CD8-positive, alpha-beta memory T cell (primary cell): Measurements from ENCODE around the gene PRKCZ. TPM values are rescaled to one million over a fixed set of nuclear protein-coding genes. Genes with fewer than 3 reads are reported as not detected.

Experiments
- CTCF ChIA-PET: fragments of 350-600 bp; sonication (Branson Sonifier 250); formaldehyde crosslinking; loops from one replicate; lab custom pipeline; 2021; ENCODE audit warnings: antibody characterized with exemption; lab: Charles Lee
- POLR2A ChIA-PET: fragments of 350-600 bp; sonication (Branson Sonifier 250); formaldehyde crosslinking; loops from one replicate; lab custom pipeline; 2021; ENCODE audit warnings: antibody characterized with exemption; lab: Charles Lee
- DNase-seq, 5 donors: peaks; one replicate each; pipeline versions ENCODE4 v3.0.0 to v3.0.0-alpha.2; 2020 to 2022; ENCODE audit warnings: mixed read lengths in 1 of 5
- H3K27ac ChIP-seq: one replicate; pipeline ENCODE4 v1.7.0; 2013; ENCODE audit warnings: low read depth, mild to moderate bottlenecking, low read length, moderate library complexity
- H3K27me3 ChIP-seq: 2 replicates; pipeline ENCODE4 v1.7.0; 2013; ENCODE audit warnings: low read length, mild to moderate bottlenecking; ENCODE audit not compliant: insufficient read depth, poor library complexity, severe bottlenecking
- H3K36me3 ChIP-seq: 2 replicates; pipeline ENCODE4 v1.7.0; 2013; ENCODE audit warnings: mild to moderate bottlenecking, low read length, moderate library complexity; ENCODE audit not compliant: insufficient read depth
- H3K4me1 ChIP-seq: 2 replicates; pipeline ENCODE4 v1.7.0; 2013; ENCODE audit warnings: mild to moderate bottlenecking, low read length, moderate library complexity; ENCODE audit not compliant: insufficient read depth
- H3K4me3 ChIP-seq: 2 replicates; pipeline ENCODE4 v1.7.0; 2013; ENCODE audit warnings: mild to moderate bottlenecking, low read length
- H3K9me3 ChIP-seq: 2 replicates; pipeline ENCODE4 v1.7.0; 2013; ENCODE audit warnings: mild to moderate bottlenecking, low read length
- H3K27ac Mint-ChIP-seq, 8 donors: one replicate each; pipeline ENCODE4 v1.8.0; 2020 to 2021; ENCODE audit warnings: mixed read lengths in 8 of 8, mild to moderate bottlenecking in 6 of 8, inconsistent platforms in 3 of 8, moderate library complexity in 3 of 8
- H3K27me3 Mint-ChIP-seq, 2 donors: one replicate each; pipeline ENCODE4 v1.8.0; 2020 to 2021; ENCODE audit warnings: mixed read lengths in 2 of 2, mild to moderate bottlenecking in 1 of 2, moderate library complexity in 1 of 2
- H3K36me3 Mint-ChIP-seq, 3 donors: one replicate each; pipeline ENCODE4 v1.8.0; 2020 to 2021; ENCODE audit warnings: mixed read lengths in 3 of 3, inconsistent platforms in 1 of 3, mild to moderate bottlenecking in 1 of 3
- H3K4me1 Mint-ChIP-seq, 3 donors: one replicate each; pipeline ENCODE4 v1.8.0; 2020 to 2021; ENCODE audit warnings: mixed read lengths in 3 of 3, inconsistent platforms in 1 of 3, mild to moderate bottlenecking in 1 of 3
- H3K4me3 Mint-ChIP-seq, 7 donors: one replicate each; pipeline ENCODE4 v1.8.0; 2020 to 2021; ENCODE audit warnings: mixed read lengths in 7 of 7, mild to moderate bottlenecking in 6 of 7, moderate library complexity in 4 of 7, inconsistent platforms in 2 of 7
- H3K9me3 Mint-ChIP-seq, 5 donors: one replicate each; pipeline ENCODE4 v1.8.0; 2020 to 2022; ENCODE audit warnings: mixed read lengths in 5 of 5, mild to moderate bottlenecking in 3 of 5, moderate library complexity in 2 of 5, inconsistent platforms in 1 of 5
- polyA plus RNA-seq: library from polyadenylated mRNA; unstranded; fragments of 300-500 nt; fragmentation: Illumina TruSeq; gene quantifications from one replicate; pipeline ENCODE4 v1.2.3, GENCODE V29; 2021
- total RNA-seq, 2 experiments: library from RNA; stranded (reverse); gene quantifications; one replicate each; pipeline ENCODE4 v1.2.3, GENCODE V29; 2021

The PRKCZ gene
- total and polyA plus RNA-seq, 3 experiments from 2014 or later = 13.8 to 17.4 (median 15.4) TPM

DNA sequence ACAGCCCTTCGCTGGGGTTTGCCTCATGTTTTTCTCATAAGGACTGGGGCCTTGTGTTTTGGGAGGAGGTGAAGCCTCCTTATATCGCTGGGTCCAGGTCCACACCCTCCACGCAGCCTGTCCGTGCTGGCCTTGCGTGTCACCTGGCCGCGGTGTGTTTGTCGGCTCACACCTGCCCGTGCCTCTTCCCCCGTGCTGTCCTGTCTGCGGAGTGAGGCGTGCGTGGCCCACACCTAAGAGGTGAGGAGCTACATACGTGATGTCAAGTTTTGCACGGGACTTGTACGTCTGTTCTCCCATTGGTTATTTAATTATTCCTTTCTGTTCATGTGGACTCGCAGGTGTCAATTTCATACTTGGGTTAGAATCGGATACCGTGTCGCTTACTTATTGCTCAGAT, 30.7 kb downstream of the PRKCZ start:
- H3K4me1 Mint-ChIP-seq = peaks cover 4 to 13% (median 5%) of the 10 kb centered on the region in 3 donors
- no peaks in the 10 kb centered on the region for H3K36me3 ChIP-seq
- POLR2A ChIA-PET = no interaction called here
- H3K36me3 Mint-ChIP-seq = peaks cover 19 to 35% (median 26%) of the 10 kb centered on the region in 3 donors
- DNase-seq = no peak
- no peak overlapping the region for H3K4me3 Mint-ChIP-seq
- CTCF ChIA-PET = no interaction called here
- H3K9me3 Mint-ChIP-seq = peaks cover 18 to 27% (median 20%) of the 10 kb centered on the region in 5 donors
- no peaks in the 10 kb centered on the region for H3K27me3 Mint-ChIP-seq
- H3K27ac ChIP-seq = no peak overlapping the region
- H3K4me1 ChIP-seq = no peaks in the 10 kb centered on the region
- H3K9me3 ChIP-seq = peaks cover 11% of the 10 kb centered on the region
- no peak overlapping the region for H3K27ac Mint-ChIP-seq
- no peaks in the 10 kb centered on the region for H3K27me3 ChIP-seq
- H3K4me3 ChIP-seq = no peak overlapping the region

DNA sequence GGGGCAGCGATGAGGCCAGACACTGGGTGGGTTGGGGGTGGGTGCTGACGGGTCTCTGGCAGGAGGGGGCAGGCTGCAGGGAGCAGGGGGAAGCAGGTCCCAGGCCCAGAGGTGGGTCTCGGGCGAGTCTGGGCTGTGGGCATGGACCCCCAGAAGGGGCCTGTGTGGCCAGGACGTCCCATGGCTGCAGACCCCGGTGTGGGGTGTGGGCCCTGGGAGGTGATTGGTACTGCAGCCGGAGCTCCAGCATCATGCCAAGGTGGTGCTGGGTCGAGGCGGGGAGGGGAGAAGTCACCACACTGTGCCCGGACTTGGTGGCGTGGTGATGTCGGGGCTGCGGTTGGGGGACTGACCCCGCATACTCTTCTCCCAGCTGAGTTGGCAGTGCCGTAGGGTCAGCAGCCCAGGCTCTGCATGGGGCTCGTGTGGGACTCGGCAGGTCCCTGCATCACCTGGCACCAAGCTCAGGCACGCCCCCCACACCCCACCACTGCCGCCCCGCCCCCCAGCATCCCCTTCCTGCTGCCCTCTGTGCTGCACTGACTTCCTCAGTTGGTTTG, 31.2 kb downstream of the PRKCZ start:
- CTCF ChIA-PET = no interaction called here
- H3K27ac Mint-ChIP-seq = no peak overlapping the region

DNA sequence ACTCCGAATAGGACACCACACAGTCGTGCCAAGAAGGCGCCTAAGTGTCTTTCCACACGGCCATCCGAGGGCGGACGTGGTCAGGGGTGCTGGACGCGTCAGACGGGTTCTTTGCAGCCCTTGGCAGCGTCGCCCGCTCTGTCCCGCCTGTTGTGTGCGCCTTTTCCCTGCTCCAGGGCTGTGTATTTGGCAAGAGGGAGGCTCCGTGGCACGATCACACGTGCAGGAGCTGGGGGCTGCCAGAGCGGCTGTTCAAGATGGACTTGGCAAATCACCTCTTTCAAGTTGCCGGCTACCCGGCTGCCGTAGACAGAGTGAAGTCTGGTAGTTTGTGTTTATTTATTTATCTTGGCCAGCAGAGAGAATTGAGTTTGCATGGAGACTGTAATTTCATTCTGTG, 31.9 kb downstream of the PRKCZ start:
- DNase-seq = no peak
- peaks cover 16 to 23% (median 18%) of the 10 kb centered on the region in 5 donors for H3K9me3 Mint-ChIP-seq
- H3K27ac Mint-ChIP-seq = no peak overlapping the region
- no peaks in the 10 kb centered on the region for H3K36me3 ChIP-seq
- no peak overlapping the region for H3K4me3 ChIP-seq
- no peak overlapping the region for H3K4me3 Mint-ChIP-seq
- H3K9me3 ChIP-seq = peaks cover 11% of the 10 kb centered on the region
- POLR2A ChIA-PET = no interaction called here
- H3K27me3 Mint-ChIP-seq = no peaks in the 10 kb centered on the region
- no peaks in the 10 kb centered on the region for H3K4me1 ChIP-seq
- no peaks in the 10 kb centered on the region for H3K27me3 ChIP-seq
- H3K36me3 Mint-ChIP-seq = peaks cover 17 to 31% (median 21%) of the 10 kb centered on the region in 3 donors
- CTCF ChIA-PET = no interaction called here
- H3K4me1 Mint-ChIP-seq = peaks cover 2 to 13% (median 5%) of the 10 kb centered on the region in 3 donors
- H3K27ac ChIP-seq = no peak overlapping the region

More for the DNA sequence above, 31.2 kb downstream of the PRKCZ start:
- Histone ChIP-seq H3K27ac (no peak overlapping the region), H3K36me3 (no peaks in the 10 kb centered on the region), H3K9me3 (peaks cover 11% of the 10 kb centered on the region), H3K4me3 (no peak overlapping the region), H3K4me1 (no peaks in the 10 kb centered on the region), H3K27me3 (no peaks in the 10 kb centered on the region)
- no peak for DNase-seq
- POLR2A ChIA-PET = no interaction called here
- Mint-ChIP-seq H3K4me1 (peaks cover 4 to 13% (median 5%) of the 10 kb centered on the region in 3 donors), H3K36me3 (peaks cover 19 to 33% (median 26%) of the 10 kb centered on the region in 3 donors), H3K9me3 (peaks cover 18 to 27% (median 20%) of the 10 kb centered on the region in 5 donors), H3K4me3 (no peak overlapping the region), H3K27me3 (no peaks in the 10 kb centered on the region)

DNA sequence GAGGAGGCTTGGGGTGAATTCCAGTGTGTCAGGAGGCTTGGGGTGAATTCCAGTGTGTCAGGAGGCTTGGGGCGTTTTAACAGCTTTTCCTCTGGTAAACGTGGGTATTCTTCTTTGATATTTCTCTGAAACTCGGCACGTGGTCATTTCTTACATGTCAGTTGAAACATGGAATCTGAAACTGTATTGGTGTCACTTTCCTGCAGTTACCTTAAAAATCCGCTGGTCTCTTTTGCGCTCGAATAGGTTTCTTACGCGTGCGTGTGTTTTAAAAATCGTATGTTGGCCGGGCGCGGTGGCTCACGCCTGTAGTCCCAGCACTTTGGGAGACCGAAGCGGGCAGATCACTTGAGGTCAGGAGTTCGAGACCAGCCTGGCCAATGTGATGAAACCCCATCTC, 33.5 kb downstream of the PRKCZ start:
- ChIA-PET POLR2A (no interaction called here), CTCF (no interaction called here)
- Histone ChIP-seq H3K27ac (no peak overlapping the region), H3K36me3 (no peaks in the 10 kb centered on the region), H3K4me1 (no peaks in the 10 kb centered on the region), H3K27me3 (no peaks in the 10 kb centered on the region), H3K9me3 (no peaks in the 10 kb centered on the region), H3K4me3 (no peak overlapping the region)
- no peak for DNase-seq
- H3K4me3 Mint-ChIP-seq = no peak overlapping the region
- H3K4me1 Mint-ChIP-seq = peaks cover 0 to 13% (median 5%) of the 10 kb centered on the region in 3 donors
- peak overlapping the region in 1 of 8 donors; percentile 81 for H3K27ac Mint-ChIP-seq
- H3K27me3 Mint-ChIP-seq = no peaks in the 10 kb centered on the region
- peaks cover under 1 to 8% (median 4%) of the 10 kb centered on the region in 5 donors for H3K9me3 Mint-ChIP-seq
- H3K36me3 Mint-ChIP-seq = peaks cover 2 to 22% (median 5%) of the 10 kb centered on the region in 3 donors

DNA sequence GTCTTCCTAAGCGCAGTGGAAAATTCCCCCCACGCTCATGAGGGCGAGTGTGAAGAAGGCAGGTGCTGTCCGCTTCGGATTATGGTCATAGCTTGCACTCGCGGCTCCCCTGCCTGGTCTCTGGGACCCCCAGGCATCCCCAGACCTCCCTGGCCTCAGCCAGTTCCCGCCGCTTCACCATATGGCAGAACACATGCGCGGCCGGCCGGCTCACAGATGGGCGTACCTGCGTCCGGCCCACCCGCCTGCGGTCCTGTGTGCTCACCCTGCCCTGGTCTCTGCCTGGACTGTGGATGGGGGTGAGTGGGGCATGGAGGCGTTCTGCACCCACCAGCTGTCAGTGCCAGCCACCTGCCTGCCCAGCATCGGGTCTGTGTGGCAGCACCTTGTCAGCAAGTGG, 34.1 kb downstream of the PRKCZ start:
- Mint-ChIP-seq H3K36me3 (peaks cover 2 to 26% (median 3%) of the 10 kb centered on the region in 3 donors), H3K4me3 (no peak overlapping the region), H3K9me3 (peaks cover 0 to 3% (median 0%) of the 10 kb centered on the region in 5 donors), H3K27ac (no peak overlapping the region), H3K4me1 (peaks cover 0 to 13% (median 5%) of the 10 kb centered on the region in 3 donors), H3K27me3 (no peaks in the 10 kb centered on the region)
- H3K27ac ChIP-seq = no peak overlapping the region
- H3K36me3 ChIP-seq = no peaks in the 10 kb centered on the region
- H3K4me3 ChIP-seq = no peak overlapping the region
- H3K4me1 ChIP-seq = no peaks in the 10 kb centered on the region
- ChIA-PET CTCF (interaction anchor here (0.8 kb wide), 1 partner anchor 16 kb away, joined by 3 read pairs; no protein-coding TSS in a partner anchor), POLR2A (no interaction called here)
- no peaks in the 10 kb centered on the region for H3K9me3 ChIP-seq
- no peaks in the 10 kb centered on the region for H3K27me3 ChIP-seq
- DNase-seq = no peak

DNA sequence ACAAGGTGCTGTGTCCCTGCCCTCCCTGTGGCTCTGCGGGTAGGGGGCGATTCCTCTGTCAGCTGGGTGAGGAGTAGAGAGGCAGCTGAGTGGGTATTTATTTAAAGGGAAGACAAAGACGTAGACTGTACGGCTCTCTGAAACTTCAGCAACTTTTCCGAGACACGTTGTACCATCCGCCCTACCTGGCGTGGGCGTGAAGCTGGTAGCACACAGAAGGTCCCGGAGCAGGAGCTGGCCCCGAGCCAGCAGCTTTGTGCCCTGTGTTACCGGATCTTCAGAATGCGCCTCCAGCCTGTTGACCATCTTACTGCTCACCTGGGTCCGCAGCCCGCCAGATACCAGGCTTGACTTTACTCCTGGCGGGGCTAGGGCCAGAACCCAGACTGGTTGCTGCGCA, 34.9 kb downstream of the PRKCZ start:
- no peak overlapping the region for H3K27ac Mint-ChIP-seq
- no peak overlapping the region for H3K4me3 ChIP-seq
- no peaks in the 10 kb centered on the region for H3K27me3 ChIP-seq
- no peaks in the 10 kb centered on the region for H3K36me3 ChIP-seq
- H3K4me1 ChIP-seq = no peaks in the 10 kb centered on the region
- no peaks in the 10 kb centered on the region for H3K27me3 Mint-ChIP-seq
- H3K4me3 Mint-ChIP-seq = no peak overlapping the region
- ChIA-PET CTCF (interaction anchor here (0.8 kb wide), 1 partner anchor 17 kb away, joined by 3 read pairs; no protein-coding TSS in a partner anchor), POLR2A (no interaction called here)
- no peak overlapping the region for H3K27ac ChIP-seq
- peaks cover 0 to 2% (median 0%) of the 10 kb centered on the region in 5 donors for H3K9me3 Mint-ChIP-seq
- H3K4me1 Mint-ChIP-seq = peaks cover 0 to 12% (median 4%) of the 10 kb centered on the region in 3 donors
- no peak for DNase-seq
- H3K36me3 Mint-ChIP-seq = peaks cover 1 to 28% (median 1%) of the 10 kb centered on the region in 3 donors
- no peaks in the 10 kb centered on the region for H3K9me3 ChIP-seq

DNA sequence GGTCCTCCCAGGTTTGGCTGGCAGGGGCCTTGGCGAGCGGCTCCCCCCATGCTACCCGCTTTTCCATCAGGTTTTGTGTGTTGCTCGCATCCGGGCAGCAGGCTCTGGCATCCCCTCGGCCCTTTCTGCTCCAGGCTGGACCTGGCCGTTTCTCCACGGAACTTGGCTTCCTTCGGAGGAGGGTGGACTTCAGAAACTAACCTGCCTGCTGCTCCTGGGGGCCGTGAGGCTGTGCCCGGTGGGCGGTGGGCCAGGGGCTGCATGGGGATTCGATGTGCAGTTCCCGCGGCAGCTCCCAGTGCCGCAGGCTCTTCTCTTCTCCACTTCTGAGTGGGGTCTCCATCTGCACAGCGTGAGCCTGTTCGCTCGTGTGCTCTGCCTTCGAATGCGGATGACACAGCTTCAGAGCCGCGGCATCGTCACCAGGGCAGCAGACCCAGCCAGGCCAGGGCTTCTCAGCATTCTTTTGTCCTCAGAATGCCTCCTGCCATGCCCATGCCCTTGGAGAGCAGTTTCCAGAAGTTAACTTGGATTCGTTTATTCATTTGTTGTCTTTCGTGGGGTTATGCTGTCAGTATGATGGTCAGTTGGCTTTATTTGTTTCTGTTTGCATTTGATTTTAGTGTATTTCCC, 36.4 kb downstream of the PRKCZ start:
- H3K9me3 Mint-ChIP-seq = no peaks in the 10 kb centered on the region
- H3K27me3 ChIP-seq = no peaks in the 10 kb centered on the region
- ChIA-PET CTCF (no interaction called here), POLR2A (no interaction called here)
- DNase-seq = no peak
- H3K9me3 ChIP-seq = no peaks in the 10 kb centered on the region
- H3K36me3 Mint-ChIP-seq = peaks cover 0 to 27% (median 0%) of the 10 kb centered on the region in 3 donors
- no peak overlapping the region for H3K27ac ChIP-seq
- H3K4me3 ChIP-seq = no peak overlapping the region
- H3K36me3 ChIP-seq = no peaks in the 10 kb centered on the region
- peaks cover 3 to 10% (median 5%) of the 10 kb centered on the region in 3 donors for H3K4me1 Mint-ChIP-seq
- no peak overlapping the region for H3K4me3 Mint-ChIP-seq
- peak overlapping the region in 1 of 8 donors; percentile 69 for H3K27ac Mint-ChIP-seq
- H3K4me1 ChIP-seq = no peaks in the 10 kb centered on the region
- no peaks in the 10 kb centered on the region for H3K27me3 Mint-ChIP-seq

DNA sequence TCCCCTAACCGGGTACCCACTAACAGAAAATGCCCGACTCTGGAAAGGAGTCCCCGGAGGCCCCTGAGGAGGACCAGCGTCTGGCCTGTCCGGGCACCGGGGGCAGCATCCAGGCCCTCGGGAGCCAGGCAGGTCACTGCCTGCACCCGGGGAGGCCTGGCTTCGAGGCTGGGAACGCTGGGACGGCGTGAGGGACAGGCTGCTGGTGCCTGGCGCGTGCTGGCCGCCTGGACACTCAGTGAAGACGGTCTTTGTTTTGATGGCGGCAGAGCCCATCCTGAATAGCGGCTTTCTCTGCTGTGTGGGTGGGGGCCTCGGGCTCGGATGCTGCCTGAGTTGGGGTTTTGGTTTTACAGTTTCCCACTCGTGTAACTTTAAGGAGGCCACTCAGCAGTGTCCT, 37.6 kb downstream of the PRKCZ start:
- Mint-ChIP-seq H3K27ac (no peak overlapping the region), H3K4me3 (no peak overlapping the region), H3K36me3 (peaks cover 0 to 20% (median 0%) of the 10 kb centered on the region in 3 donors), H3K9me3 (no peaks in the 10 kb centered on the region), H3K27me3 (no peaks in the 10 kb centered on the region), H3K4me1 (peaks cover 4 to 5% (median 4%) of the 10 kb centered on the region in 3 donors)
- Histone ChIP-seq H3K27ac (no peak overlapping the region), H3K4me3 (no peak overlapping the region), H3K27me3 (no peaks in the 10 kb centered on the region), H3K36me3 (no peaks in the 10 kb centered on the region), H3K9me3 (no peaks in the 10 kb centered on the region), H3K4me1 (no peaks in the 10 kb centered on the region)
- ChIA-PET POLR2A (no interaction called here), CTCF (no interaction called here)
- DNase-seq = no peak
